HEK293 (cell line): ENCODE measurements around the gene GSTP1.

Experiments used
- GLI4 ChIP-seq: fragments of 450-650 bp; formaldehyde crosslinking; IDR thresholded peaks from 2 replicates; pipeline ENCODE4 v1.5.1; 2016; ENCODE audit warnings: missing biosample characterization, missing genetic modification characterization
- GLIS1 ChIP-seq: fragments of 450-650 bp; formaldehyde crosslinking; IDR thresholded peaks from 2 replicates; pipeline ENCODE4 v1.5.1; 2016; ENCODE audit warnings: missing biosample characterization, missing genetic modification characterization
- GLIS2 ChIP-seq: fragments of 450-650 bp; formaldehyde crosslinking; IDR thresholded peaks from 2 replicates; pipeline ENCODE4 v1.5.1; 2016; ENCODE audit warnings: missing biosample characterization, missing genetic modification characterization
- HOXC10 ChIP-seq: sonication (generic); formaldehyde crosslinking; IDR thresholded peaks from 2 replicates; pipeline ENCODE4 v1.8.1; 2023; ENCODE audit warnings: mild to moderate bottlenecking, missing genetic modification reagents
- KLF9 ChIP-seq: fragments of 450-650 bp; formaldehyde crosslinking; IDR thresholded peaks from 2 replicates; pipeline ENCODE4 v1.5.1; 2016; ENCODE audit warnings: missing biosample characterization, missing genetic modification characterization, low read depth
- MZF1 ChIP-seq: fragments of 450-650 bp; formaldehyde crosslinking; IDR thresholded peaks from 2 replicates; pipeline ENCODE4 v1.5.1; 2017; ENCODE audit warnings: missing biosample characterization, missing genetic modification characterization, borderline replicate concordance
- OSR2 ChIP-seq: fragments of 450-650 bp; formaldehyde crosslinking; IDR thresholded peaks from 2 replicates; pipeline ENCODE4 v1.5.1; 2016; ENCODE audit warnings: missing biosample characterization, missing genetic modification characterization
- PBX3 ChIP-seq: sonication (generic); formaldehyde crosslinking; IDR thresholded peaks from 2 replicates; pipeline ENCODE4 v1.8.1; 2022; ENCODE audit warnings: mild to moderate bottlenecking, moderate library complexity, missing genetic modification reagents
- ZBTB17 ChIP-seq: fragments of 450-650 bp; formaldehyde crosslinking; IDR thresholded peaks from 2 replicates; pipeline ENCODE4 v1.5.1; 2016; ENCODE audit warnings: missing biosample characterization, missing genetic modification characterization
- ZBTB44 ChIP-seq: fragments of 450-650 bp; IDR thresholded peaks from 2 replicates; pipeline ENCODE4 v1.5.1; 2018; ENCODE audit warnings: missing biosample characterization, mild to moderate bottlenecking, missing genetic modification characterization
- ZEB2 ChIP-seq: fragments of 450-650 bp; formaldehyde crosslinking; IDR thresholded peaks from 2 replicates; pipeline ENCODE4 v1.5.1; 2016; ENCODE audit warnings: missing biosample characterization, missing genetic modification characterization
- ZFP3 ChIP-seq: fragments of 450-650 bp; formaldehyde crosslinking; IDR thresholded peaks from 2 replicates; pipeline ENCODE4 v1.5.1; 2016; ENCODE audit warnings: low read depth, missing biosample characterization, missing genetic modification characterization
- ZNF274 ChIP-seq, 2 experiments: fragments of 200-500 bp in 1 of 2; fragments of 450-650 bp in 1 of 2; sonication (Bioruptor generic) in 1 of 2; formaldehyde crosslinking in 1 of 2; IDR thresholded peaks; 2 replicates each; pipeline versions ENCODE4 v1.5.1 to v1.6.1; 2014 to 2016; ENCODE audit warnings: borderline replicate concordance in 1 of 2, inconsistent platforms in 1 of 2, low read length in 1 of 2, missing biosample characterization in 1 of 2, missing genetic modification characterization in 1 of 2
- ZNF341 ChIP-seq: fragments of 450-650 bp; formaldehyde crosslinking; IDR thresholded peaks from 2 replicates; pipeline ENCODE4; 2016; ENCODE audit warnings: low read depth, missing biosample characterization, missing genetic modification characterization
- ZNF391 ChIP-seq: fragments of 450-650 bp; formaldehyde crosslinking; IDR thresholded peaks from 2 replicates; pipeline ENCODE4 v1.5.1; 2016; ENCODE audit warnings: low read depth, missing biosample characterization, missing genetic modification characterization, borderline replicate concordance
- ZNF416 ChIP-seq: fragments of 450-650 bp; formaldehyde crosslinking; IDR thresholded peaks from 2 replicates; pipeline ENCODE4 v1.5.1; 2016; ENCODE audit warnings: missing biosample characterization, missing genetic modification characterization
- ZNF558 ChIP-seq: fragments of 450-650 bp; formaldehyde crosslinking; IDR thresholded peaks from 2 replicates; pipeline ENCODE4 v1.5.1; 2016; ENCODE audit warnings: missing biosample characterization, missing genetic modification characterization
- ZNF610 ChIP-seq: fragments of 450-650 bp; formaldehyde crosslinking; IDR thresholded peaks from 2 replicates; pipeline ENCODE4 v1.5.1; 2016; ENCODE audit warnings: missing biosample characterization, missing genetic modification characterization, borderline replicate concordance
- ZNF639 ChIP-seq: fragments of 450-650 bp; formaldehyde crosslinking; IDR thresholded peaks from 2 replicates; pipeline ENCODE4 v1.5.1; 2016; ENCODE audit warnings: missing biosample characterization, missing genetic modification characterization
- ZNF670 ChIP-seq: fragments of 450-650 bp; formaldehyde crosslinking; IDR thresholded peaks from 2 replicates; pipeline ENCODE4 v1.5.1; 2016; ENCODE audit warnings: missing biosample characterization, missing genetic modification characterization, low read depth
- ZNF707 ChIP-seq: fragments of 450-650 bp; formaldehyde crosslinking; IDR thresholded peaks from 2 replicates; pipeline ENCODE4 v1.5.1; 2016; ENCODE audit warnings: missing biosample characterization, missing genetic modification characterization
- ZNF76 ChIP-seq: fragments of 450-650 bp; formaldehyde crosslinking; IDR thresholded peaks from 2 replicates; pipeline ENCODE4; 2016; ENCODE audit warnings: low read depth, missing biosample characterization, missing genetic modification characterization, borderline replicate concordance
- ZNF843 ChIP-seq: fragments of 450-650 bp; formaldehyde crosslinking; IDR thresholded peaks from 2 replicates; pipeline ENCODE4 v1.5.1; 2016; ENCODE audit warnings: missing biosample characterization, missing genetic modification characterization
- TF ChIP-seq, protein P1 (sequence below): fragments of 450-650 bp; formaldehyde crosslinking; IDR thresholded peaks from 2 replicates; pipeline ENCODE4 v1.5.1; 2016; ENCODE audit warnings: missing biosample characterization, missing genetic modification characterization
- TF ChIP-seq, protein P2 (sequence below): fragments of 450-650 bp; formaldehyde crosslinking; IDR thresholded peaks from 2 replicates; pipeline ENCODE4 v1.5.1; 2016; ENCODE audit warnings: missing biosample characterization, missing genetic modification characterization
- TF ChIP-seq, protein P3 (sequence below): fragments of 450-650 bp; formaldehyde crosslinking; IDR thresholded peaks from 2 replicates; pipeline ENCODE4 v1.5.1; 2016; ENCODE audit warnings: missing biosample characterization, missing genetic modification characterization
- TF ChIP-seq, protein P4 (sequence below): fragments of 450-650 bp; formaldehyde crosslinking; IDR thresholded peaks from 2 replicates; pipeline ENCODE4 v1.5.1; 2016; ENCODE audit warnings: missing biosample characterization, missing genetic modification characterization

The GSTP1 gene

GRCh38 chr11:67606492-67607295 lies 23.1 kb downstream of the GSTP1 start, which contains the start of gene NDUFV1 (continued):
- TF ChIP-seq, protein P1, sequence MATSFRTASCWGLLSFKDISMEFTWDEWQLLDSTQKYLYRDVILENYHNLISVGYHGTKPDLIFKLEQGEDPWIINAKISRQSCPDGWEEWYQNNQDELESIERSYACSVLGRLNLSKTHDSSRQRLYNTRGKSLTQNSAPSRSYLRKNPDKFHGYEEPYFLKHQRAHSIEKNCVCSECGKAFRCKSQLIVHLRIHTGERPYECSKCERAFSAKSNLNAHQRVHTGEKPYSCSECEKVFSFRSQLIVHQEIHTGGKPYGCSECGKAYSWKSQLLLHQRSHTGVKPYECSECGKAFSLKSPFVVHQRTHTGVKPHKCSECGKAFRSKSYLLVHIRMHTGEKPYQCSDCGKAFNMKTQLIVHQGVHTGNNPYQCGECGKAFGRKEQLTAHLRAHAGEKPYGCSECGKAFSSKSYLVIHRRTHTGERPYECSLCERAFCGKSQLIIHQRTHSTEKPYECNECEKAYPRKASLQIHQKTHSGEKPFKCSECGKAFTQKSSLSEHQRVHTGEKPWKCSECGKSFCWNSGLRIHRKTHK (tag by site-specific recombination): no peak
- TF ChIP-seq ZEB2 (tag by site-specific recombination) (peak; percentile 76), ZNF416 (no peak), ZFP3 (tag by site-specific recombination) (no peak), ZNF707 (tag by site-specific recombination) (no peak), PBX3 (CRISPR knock-in tag) (peak; percentile 79; the same call in 1 of the 2 replicates), ZBTB17 (tag by site-specific recombination) (peak; percentile 85), HOXC10 (CRISPR knock-in tag) (no peak), KLF9 (tag by site-specific recombination) (peak; percentile 76), ZNF558 (tag by site-specific recombination) (no peak), OSR2 (no peak), ZNF843 (tag by site-specific recombination) (peak; percentile 46; the same call in 1 of the 2 replicates), ZNF610 (tag by site-specific recombination) (no peak), MZF1 (tag by site-specific recombination) (no peak), GLIS2 (tag by site-specific recombination) (0 out of 2 replicates have a peak, but pooled peaks have one; percentile 20), ZBTB44 (tag by site-specific recombination) (no peak), ZNF670 (tag by site-specific recombination) (no peak), GLI4 (no peak), ZNF341 (peak; percentile 22; the same call in 1 of the 2 replicates), ZNF639 (tag by site-specific recombination) (peak; percentile 65; the same call in 1 of the 2 replicates), ZNF76 (tag by site-specific recombination) (peak; percentile 91), ZNF274 (IDR thresholded peaks at IDR 0.05; ENCODE audit: low read length) (no peak), ZNF274 (tag by site-specific recombination; IDR thresholded peaks at IDR 0.05; ENCODE audit: borderline replicate concordance) (no peak), GLIS1 (tag by site-specific recombination) (peak; percentile 26), ZNF391 (peak; percentile 37; the same call in 1 of the 2 replicates)
- TF ChIP-seq, protein P2, sequence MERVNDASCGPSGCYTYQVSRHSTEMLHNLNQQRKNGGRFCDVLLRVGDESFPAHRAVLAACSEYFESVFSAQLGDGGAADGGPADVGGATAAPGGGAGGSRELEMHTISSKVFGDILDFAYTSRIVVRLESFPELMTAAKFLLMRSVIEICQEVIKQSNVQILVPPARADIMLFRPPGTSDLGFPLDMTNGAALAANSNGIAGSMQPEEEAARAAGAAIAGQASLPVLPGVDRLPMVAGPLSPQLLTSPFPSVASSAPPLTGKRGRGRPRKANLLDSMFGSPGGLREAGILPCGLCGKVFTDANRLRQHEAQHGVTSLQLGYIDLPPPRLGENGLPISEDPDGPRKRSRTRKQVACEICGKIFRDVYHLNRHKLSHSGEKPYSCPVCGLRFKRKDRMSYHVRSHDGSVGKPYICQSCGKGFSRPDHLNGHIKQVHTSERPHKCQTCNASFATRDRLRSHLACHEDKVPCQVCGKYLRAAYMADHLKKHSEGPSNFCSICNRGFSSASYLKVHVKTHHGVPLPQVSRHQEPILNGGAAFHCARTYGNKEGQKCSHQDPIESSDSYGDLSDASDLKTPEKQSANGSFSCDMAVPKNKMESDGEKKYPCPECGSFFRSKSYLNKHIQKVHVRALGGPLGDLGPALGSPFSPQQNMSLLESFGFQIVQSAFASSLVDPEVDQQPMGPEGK (tag by site-specific recombination): peak; percentile 40; the same call in 1 of the 2 replicates
- TF ChIP-seq, protein P3, sequence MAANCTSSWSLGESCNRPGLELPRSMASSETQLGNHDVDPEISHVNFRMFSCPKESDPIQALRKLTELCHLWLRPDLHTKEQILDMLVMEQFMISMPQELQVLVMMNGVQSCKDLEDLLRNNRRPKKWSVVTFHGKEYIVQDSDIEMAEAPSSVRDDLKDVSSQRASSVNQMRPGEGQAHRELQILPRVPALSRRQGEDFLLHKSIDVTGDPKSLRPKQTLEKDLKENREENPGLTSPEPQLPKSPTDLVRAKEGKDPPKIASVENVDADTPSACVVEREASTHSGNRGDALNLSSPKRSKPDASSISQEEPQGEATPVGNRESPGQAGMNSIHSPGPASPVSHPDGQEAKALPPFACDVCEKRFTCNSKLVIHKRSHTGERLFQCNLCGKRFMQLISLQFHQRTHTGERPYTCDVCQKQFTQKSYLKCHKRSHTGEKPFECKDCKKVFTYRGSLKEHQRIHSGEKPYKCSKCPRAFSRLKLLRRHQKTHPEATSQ (tag by site-specific recombination): no peak
- TF ChIP-seq, protein P4, sequence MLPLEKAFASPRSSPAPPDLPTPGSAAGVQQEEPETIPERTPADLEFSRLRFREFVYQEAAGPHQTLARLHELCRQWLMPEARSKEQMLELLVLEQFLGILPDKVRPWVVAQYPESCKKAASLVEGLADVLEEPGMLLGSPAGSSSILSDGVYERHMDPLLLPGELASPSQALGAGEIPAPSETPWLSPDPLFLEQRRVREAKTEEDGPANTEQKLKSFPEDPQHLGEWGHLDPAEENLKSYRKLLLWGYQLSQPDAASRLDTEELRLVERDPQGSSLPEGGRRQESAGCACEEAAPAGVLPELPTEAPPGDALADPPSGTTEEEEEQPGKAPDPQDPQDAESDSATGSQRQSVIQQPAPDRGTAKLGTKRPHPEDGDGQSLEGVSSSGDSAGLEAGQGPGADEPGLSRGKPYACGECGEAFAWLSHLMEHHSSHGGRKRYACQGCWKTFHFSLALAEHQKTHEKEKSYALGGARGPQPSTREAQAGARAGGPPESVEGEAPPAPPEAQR (tag by site-specific recombination): no peak
